Right lobe of liver (tissue), 4 donors: ENCODE measurements around the gene CCDC63.

Experiments used
- CTCF ChIP-seq, 4 donors: fragments of 200-600 bp in 3 of 4; fragments of 450-650 bp in 1 of 4; IDR thresholded peaks; one replicate each; pipeline versions ENCODE4 v1.5.1 to v1.8.0; 2016 to 2022; ENCODE audit warnings: antibody characterized with exemption in 4 of 4, mild to moderate bottlenecking in 2 of 4
- POLR2A ChIP-seq: fragments of 450-650 bp; IDR thresholded peaks from one replicate; pipeline ENCODE4 v1.6.1; 2017; ENCODE audit warnings: antibody characterized with exemption, mild to moderate bottlenecking
- donor health status: DM: no; HTN: no; CAD: no.
- donor health status: DM: no; HTN: no; CAD: no.
- donor health status: DM: no; HTN: yes; CAD: no.

GRCh38 chr12:110816248-110816647, 30.5 kb upstream of the CCDC63 start:
- TF ChIP-seq CTCF (IDR thresholded peaks at IDR 0.05) (no peak), POLR2A (no peak)
